Measurements from ENCODE around the gene MAGI2.

Gene MAGI2

DNA sequence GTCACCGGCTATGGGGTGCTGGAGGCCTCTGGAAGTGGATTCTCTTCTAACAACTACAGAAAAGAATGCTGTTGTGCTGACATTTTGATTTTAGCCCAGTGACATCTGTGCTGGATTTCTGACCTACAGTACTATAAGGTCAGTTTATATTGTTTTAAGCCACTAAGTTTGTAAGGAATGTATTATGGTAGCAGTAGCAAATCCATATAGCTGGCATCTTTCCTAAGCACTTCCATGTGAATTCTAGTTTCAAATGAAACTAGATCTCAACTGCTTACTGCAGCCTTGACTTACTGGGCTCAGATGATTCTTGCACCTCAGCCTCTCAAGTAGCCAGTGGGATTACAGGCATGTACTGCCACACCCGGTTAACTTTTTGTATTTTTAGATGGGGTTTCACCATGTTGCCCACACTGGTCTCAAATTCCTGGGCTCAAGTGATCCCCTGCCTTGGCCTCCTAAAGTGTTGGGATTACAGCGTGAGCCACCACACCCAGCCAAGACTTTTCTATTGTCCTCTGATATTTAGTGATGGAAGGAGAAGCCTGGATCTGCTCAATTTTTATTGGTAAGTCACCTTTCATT, 1240.9 kb downstream of the MAGI2 start:
- DNase-seq, result peak; percentile 22

- no peak for DNase-seq
These were observed 1246.2 kb downstream of the MAGI2 start for GRCh38 chr7:78207269-78207668.

- DNase-seq, result no peak
These were observed 1246.7 kb downstream of the MAGI2 start for GRCh38 chr7:78206769-78207168.

GRCh38 chr7:78203042-78203720, 1250.3 kb downstream of the MAGI2 start:
- DNase-seq, result no peak

GRCh38 chr7:78198756-78199155, 1254.7 kb downstream of the MAGI2 start:
- DNase-seq, result peak; percentile 57

GRCh38 chr7:78197447-78197846, 1256.0 kb downstream of the MAGI2 start:
- peak; percentile 64 for DNase-seq

DNA sequence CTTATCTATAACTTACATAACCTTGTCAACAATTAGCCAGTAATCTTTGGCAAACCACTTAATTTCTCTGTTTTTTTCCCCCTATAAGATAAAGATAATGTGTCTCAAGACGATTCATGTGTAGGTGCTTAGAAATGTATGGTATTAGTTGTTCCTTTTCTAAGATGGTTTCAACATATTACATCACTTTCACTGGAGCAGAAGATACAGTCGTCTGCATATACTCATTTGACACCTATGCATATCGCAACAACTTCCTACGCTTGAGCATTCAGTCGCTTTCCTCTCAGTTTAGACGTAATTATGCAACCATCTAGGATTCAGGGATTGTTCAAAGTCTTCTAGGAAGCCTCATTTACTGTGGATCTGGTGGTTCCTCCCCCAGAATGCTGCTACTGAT, 1258.2 kb downstream of the MAGI2 start:
- no peak for DNase-seq

DNA sequence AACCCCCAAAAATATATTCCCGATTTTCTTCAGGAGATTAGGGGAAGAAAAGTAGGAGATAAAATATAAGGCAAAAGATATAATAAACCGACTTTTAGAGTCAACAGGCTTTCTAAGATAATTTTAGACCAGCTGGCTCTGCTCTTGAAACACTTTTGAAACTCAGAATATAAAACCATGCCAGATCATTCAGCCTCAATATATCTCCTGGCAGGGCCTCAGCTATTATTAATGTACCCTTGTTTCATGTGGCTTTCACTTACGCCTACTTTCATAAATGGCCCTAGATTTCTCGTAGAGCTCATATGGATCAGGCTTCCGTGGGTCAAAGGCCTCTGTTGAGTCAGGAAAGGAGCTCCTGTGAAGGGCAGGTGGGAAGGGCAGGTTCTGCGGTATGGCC, 1258.9 kb downstream of the MAGI2 start:
- no peak for DNase-seq

GRCh38 chr7:78191475-78192079, 1261.9 kb downstream of the MAGI2 start:
- DNase-seq, result no peak

DNA sequence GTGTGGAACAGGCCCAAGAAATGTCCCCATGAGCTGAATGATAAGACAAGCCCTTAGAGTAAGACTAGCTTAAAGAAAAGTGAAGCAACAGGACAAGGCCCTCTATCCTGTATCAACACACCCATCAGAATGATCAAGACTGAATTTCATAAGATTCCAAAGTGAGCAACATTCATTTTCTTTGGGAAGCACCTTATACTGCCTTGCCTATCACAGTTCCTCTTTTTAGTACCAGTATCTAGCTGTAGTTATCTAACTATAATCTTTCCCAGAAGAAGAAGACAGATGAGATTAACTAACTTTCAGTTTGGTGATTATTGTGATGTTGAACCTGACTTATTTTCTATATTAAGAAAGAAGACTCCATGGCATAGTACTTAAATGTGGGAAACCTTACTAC, 1263.7 kb downstream of the MAGI2 start:
- DNase-seq, result no peak

DNA sequence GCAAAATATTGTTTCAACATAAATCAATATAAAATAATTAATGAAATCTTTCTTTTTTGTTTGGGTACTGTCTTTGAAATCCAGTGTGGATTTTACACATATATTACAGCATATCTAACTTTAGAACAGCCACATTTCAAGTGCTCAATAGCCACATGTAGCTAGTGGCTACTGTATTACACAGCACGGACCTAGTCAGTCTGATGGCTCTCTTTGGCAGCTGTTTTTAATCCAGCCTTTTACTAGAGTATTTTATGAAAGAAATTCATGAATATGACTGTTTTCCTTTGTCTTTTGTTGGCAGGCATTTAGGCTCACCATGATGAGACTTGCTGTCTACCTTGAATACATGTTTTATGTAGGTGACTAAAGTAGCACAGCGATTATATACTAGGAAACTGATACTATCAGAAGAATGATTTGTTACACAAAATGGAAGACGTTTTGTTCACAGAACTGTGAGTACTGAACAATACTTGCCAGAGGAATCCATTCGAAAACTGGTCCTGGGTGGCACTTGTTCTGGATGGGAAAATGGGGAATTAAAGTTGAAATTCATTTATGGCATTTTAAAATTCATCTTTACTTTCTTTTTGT, 1268.2 kb downstream of the MAGI2 start:
- no peak for DNase-seq

DNA sequence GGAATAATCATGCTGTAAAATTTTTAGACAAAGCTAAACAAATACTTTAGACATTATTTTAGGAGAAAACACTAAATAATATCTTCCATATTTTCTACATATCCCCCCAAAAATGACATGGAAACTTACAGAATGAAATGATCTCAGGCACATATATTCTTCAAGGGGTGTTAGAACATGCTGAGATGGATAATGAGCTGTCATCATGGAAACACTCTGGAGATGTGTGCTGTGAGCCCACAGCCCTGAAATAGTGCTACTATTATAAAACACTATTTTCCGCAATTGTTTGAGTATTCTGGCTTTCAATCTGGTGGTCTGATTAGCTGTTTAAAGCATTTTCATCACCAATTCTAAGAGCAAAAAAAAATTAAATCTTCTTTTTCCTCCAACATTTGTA, 1269.2 kb downstream of the MAGI2 start:
- no peak for DNase-seq

- DNase-seq, result no peak
These were observed 1273.5 kb downstream of the MAGI2 start for GRCh38 chr7:78179827-78180477.

DNA sequence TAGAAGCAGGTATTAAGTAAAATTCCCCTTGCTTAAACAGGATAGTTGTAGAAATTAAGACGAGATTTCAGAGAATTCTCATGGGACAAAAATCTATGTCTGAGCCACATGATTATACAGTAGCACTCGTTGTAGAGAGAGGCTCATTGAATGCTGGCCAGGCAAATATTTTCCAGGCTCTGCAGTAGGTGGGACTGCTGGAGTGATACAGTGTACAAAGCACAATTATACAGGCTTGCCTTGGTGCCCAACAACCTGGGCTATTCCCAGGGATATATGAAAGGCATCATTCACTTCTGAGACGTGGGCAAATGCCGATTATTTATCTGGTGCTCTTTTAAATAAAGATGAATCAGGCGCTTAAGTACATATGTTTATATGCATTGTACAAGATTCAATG, 1274.3 kb downstream of the MAGI2 start:
- DNase-seq, result no peak

DNA sequence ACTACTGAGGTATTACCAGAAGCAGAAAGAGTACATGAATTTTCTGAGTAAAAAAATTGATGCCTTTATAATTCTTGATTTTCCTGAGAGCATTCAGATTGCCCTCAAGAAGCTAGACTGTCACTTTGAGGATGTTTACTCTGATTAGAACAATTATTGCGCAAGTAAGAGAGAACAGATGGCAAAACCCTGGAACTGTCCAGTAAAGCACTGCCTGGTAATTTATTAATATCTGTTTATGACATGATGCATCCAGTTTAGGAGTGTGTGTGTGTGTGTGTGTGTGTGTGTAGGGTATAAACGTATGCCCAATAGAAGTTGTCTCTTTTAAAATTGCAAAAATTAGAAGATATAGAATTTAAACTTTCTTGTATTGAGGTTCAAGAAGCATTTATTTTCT, 1275.1 kb downstream of the MAGI2 start:
- no peak for DNase-seq

DNA sequence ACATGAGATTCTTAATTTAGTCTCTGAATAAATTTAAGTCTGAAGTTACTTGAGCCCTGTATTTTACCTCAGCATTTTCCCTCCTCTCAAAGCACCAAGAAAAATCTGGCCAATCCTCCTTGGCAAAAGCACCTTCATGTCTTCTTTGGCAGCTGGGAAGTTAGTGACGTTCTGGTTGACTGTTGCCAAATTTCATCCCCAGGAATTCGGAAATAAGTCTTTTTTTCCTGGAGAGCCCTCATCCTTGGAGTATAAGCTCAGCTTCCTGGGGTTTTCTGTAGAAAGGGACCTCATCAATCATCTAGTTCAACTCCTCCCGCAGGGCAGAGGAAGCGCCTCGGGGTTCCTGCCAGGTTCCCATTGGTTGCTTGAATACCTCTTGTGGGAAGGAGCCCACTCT, 1277.3 kb downstream of the MAGI2 start:
- peak; percentile 22 for DNase-seq

DNA sequence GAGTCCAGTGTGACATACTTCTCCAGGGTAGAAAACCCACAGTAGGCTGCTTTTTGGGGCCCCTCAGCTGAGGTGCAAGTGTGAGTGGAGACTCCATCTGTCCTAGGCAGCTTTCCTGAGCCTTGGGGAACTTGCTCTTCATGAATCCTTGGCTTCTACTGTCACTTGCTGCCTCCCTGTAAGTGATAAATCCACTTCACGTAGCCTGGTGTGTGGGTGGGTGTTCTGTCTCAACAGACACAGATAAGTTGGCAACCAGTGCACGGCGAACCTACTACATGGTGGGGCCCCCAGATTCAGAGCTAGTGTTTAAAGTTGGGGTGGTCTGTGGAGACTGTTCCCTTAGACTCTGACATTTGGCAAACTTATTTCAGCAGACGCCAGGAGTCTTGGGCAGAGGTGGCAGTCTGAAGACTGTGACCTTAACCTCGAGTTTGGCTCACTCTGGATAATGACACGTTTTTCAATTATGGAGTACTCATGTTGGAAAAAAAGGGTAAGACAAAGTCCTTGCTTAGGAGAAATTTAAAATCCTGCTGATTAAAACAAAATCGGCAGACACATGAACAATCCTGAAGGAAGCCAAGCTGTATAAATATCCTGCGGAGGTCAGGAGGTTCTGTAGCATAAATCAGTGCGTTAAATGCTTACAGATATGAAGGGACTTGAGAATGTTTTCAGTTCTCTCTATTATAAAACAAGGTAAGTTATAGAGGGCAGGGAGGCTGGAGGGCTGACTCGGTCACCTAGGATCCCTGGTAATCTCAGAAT, 1278.0 kb downstream of the MAGI2 start:
- no peak for DNase-seq

DNA sequence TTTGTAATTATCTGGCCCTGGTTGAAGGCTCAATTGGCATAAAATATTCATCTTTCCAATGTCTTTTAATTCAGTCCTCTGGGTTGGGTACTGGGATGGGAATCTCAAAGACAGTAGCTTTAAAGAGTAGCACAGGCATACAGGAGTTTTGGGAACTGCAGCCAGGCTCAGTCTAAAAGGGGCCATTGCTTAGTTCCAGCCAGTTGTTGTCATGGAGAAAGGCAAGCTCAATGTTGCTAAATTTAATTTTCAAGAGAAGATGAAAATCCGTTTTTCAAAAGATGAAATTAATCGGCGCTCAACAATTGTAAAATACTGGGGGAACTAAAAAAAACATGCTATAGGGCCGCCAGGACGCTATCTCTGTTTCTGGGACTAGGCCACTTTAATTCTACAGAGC, 1279.8 kb downstream of the MAGI2 start:
- no peak for DNase-seq

- DNase-seq, result no peak
These were observed 1280.4 kb downstream of the MAGI2 start for GRCh38 chr7:78172933-78173591.

DNA sequence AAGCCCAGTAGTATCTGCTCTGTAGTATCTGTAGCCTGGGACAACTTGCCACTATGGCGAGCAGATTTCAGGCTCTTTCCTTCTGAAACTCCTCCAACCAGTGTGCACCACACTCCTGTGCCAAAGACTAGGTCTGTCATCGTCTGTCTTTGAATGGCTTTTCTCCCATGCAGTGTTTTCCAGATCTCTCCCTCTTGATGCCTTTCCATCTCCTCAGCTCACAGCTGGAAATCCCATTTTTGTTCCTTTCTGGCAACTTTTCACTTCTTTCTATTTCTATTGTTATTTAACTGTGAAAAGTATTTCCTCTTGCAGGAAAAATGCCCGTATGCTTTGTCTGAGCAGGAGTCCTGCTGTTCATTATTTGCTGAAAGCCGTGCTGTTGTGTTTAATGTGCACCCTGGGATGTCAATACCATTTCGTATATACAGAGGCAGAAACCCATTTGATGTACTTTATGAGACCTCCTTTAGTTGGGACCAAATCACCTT, 1281.2 kb downstream of the MAGI2 start:
- no peak for DNase-seq

- DNase-seq, result no peak
These were observed 1282.1 kb downstream of the MAGI2 start for GRCh38 chr7:78171398-78171797.

DNA sequence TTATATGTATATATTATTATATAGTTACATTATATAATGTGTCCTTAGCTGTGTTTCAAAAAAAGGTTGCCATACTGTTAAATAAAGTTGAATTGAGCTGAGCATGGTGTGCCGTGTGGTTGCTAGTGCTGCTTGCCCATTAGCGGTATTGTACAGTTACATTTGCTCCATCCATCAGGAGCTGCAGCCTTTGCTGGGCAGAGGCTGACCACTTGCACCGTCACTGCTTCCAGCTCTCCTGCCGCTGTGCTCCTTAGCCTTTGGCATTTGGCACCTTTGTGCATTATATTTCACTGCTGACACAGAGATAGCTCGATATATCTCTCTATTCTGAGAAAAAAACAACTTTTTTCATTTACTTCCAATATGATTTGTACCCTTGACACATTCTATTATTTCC, 1282.7 kb downstream of the MAGI2 start:
- DNase-seq, result no peak
